ENCODE measurements around the gene PTPRJ.
A peak's percentile ranks its signal among the peaks of the same experiment; 100 is the strongest.
"Not testable (repeated sequence)": the region's sequence is repeated elsewhere in the genome, so short reads cannot be mapped to it uniquely, and the experiment has no call there.

PTPRJ gene

GRCh38 chr11:47980088-47980906 is at the start of gene PTPRJ:
TSS of gene PTPRJ (plus strand) at chr11:47980559. CDS start at chr11:47980913, 354 bp downstream.
- peak; percentile 74 for DNase-seq

GRCh38 chr11:47932544-47932943 is 47.8 kb upstream of the PTPRJ start:
- DNase-seq = no peak

- DNase-seq = not testable (repeated sequence)
Measured at GRCh38 chr11:47933797-47934196, 46.6 kb upstream of the PTPRJ start.

- DNase-seq = no peak
Measured at GRCh38 chr11:47938791-47939560, 41.4 kb upstream of the PTPRJ start.

GRCh38 chr11:47940904-47941649 is 39.3 kb upstream of the PTPRJ start:
- DNase-seq = no peak

- no peak for DNase-seq
Measured at GRCh38 chr11:47941907-47942558, 38.3 kb upstream of the PTPRJ start.

- no peak for DNase-seq
Measured at GRCh38 chr11:47943721-47944586, 36.4 kb upstream of the PTPRJ start.

- DNase-seq = no peak
Measured at GRCh38 chr11:47944632-47945031, 35.7 kb upstream of the PTPRJ start.

GRCh38 chr11:47946682-47947559 is 33.4 kb upstream of the PTPRJ start:
- no peak for DNase-seq

- no peak for DNase-seq
Measured at GRCh38 chr11:47948137-47948536, 32.2 kb upstream of the PTPRJ start.

GRCh38 chr11:47949001-47949675 is 31.2 kb upstream of the PTPRJ start:
- not testable (repeated sequence) for DNase-seq

- peak; percentile 68 for DNase-seq
Measured at GRCh38 chr11:47950396-47950795, 30.0 kb upstream of the PTPRJ start.

- not testable (repeated sequence) for DNase-seq
Measured at GRCh38 chr11:47951504-47951903, 28.9 kb upstream of the PTPRJ start.

- no peak for DNase-seq
Measured at GRCh38 chr11:47955061-47955755, 25.2 kb upstream of the PTPRJ start.

- DNase-seq = no peak
Measured at GRCh38 chr11:47960015-47960414, 20.3 kb upstream of the PTPRJ start.

GRCh38 chr11:47961383-47961782 is 19.0 kb upstream of the PTPRJ start:
- DNase-seq = no peak

GRCh38 chr11:47964546-47964945 is 15.8 kb upstream of the PTPRJ start:
- DNase-seq = no peak

GRCh38 chr11:47967577-47968525 is 12.5 kb upstream of the PTPRJ start:
- DNase-seq = no peak
